K562 (cell line): Measurements from ENCODE around the gene AMBP. TPM values are rescaled to one million over a fixed set of nuclear protein-coding genes. Genes with fewer than 3 reads are reported as not detected.

ENCODE experiments used
- ATAC-seq: fragments of 200-7000 bp; cut with Tn5 transposase; 3 replicates; pipeline ENCODE4 v1.9.1; 2020; ENCODE audit warnings: moderate library complexity
- BruUV-seq: library from RNA; stranded (reverse); fragments of 400-500 nt; replicated peaks from 2 replicates; lab custom pipeline; 2021; lab: Mats Ljungman, UMichigan
- CTCF ChIA-PET: fragments of 300-600 bp; formaldehyde crosslinking; extraction: SDS; loops from one replicate; lab custom pipeline; 2021; ENCODE audit warnings: low intra/inter-chr PET ratio; lab: Yijun Ruan, JAX
- POLR2A ChIA-PET: fragments of 300-600, 350-650 bp; sonication (Branson Sonifier 250); formaldehyde crosslinking; extraction: SDS; loops from one replicate; lab custom pipeline; 2021; ENCODE audit warnings: antibody characterized with exemption, inconsistent platforms; lab: Yijun Ruan, JAX
- DNase-seq, 4 experiments: peaks; one replicate each; pipeline versions ENCODE4 v3.0.0 to v3.0.0-alpha.2; 2011 to 2018; ENCODE audit warnings: low spot score in 3 of 4, mixed read lengths in 3 of 4; ENCODE audit errors: extremely low read depth in 1 of 4
- FAIRE-seq: peaks from 2 replicates; lab custom pipeline; 2011; peaks lifted over from hg19 to GRCh38; lab: Jason Lieb, UNC
- H2AFZ ChIP-seq: 2 replicates; pipeline ENCODE4 v1.6.0; 2011; ENCODE audit warnings: low read depth, low read length, control low read depth, inconsistent platforms
- H3K27ac ChIP-seq: fragments of 200-600 bp; 3 replicates; pipeline ENCODE4 v1.8.0; 2011; ENCODE audit warnings: low read depth, mild to moderate bottlenecking, control low read depth, inconsistent platforms, low read length, moderate library complexity, mixed read lengths; ENCODE audit errors: extremely low read depth
- H3K27me3 ChIP-seq, 2 experiments: fragments of 300-600 bp in 1 of 2; 2 replicates in 1 of 2; 3 replicates in 1 of 2; pipeline versions ENCODE4 v1.6.0 to v1.8.0; 2011; ENCODE audit warnings: inconsistent platforms in 2 of 2, low read length in 2 of 2, mild to moderate bottlenecking in 1 of 2, mixed read lengths in 1 of 2, moderate library complexity in 1 of 2; ENCODE audit not compliant: control insufficient read depth in 2 of 2, insufficient read depth in 2 of 2
- H3K36me3 ChIP-seq: fragments of 300-600 bp; 3 replicates; pipeline ENCODE4 v1.8.0; 2011; ENCODE audit warnings: mild to moderate bottlenecking, low read length, inconsistent platforms; ENCODE audit not compliant: control insufficient read depth, insufficient read depth
- H3K4me1 ChIP-seq, 2 experiments: fragments of 200-600 bp in 1 of 2; replicated peaks in 1 of 2; 2 replicates in 1 of 2; 3 replicates in 1 of 2; pipeline versions ENCODE4 v1.5.1 to v1.8.0; 2011; ENCODE audit warnings: inconsistent platforms in 2 of 2, low read length in 2 of 2, mild to moderate bottlenecking in 1 of 2, mixed read lengths in 1 of 2, moderate library complexity in 1 of 2; ENCODE audit not compliant: control insufficient read depth in 2 of 2, insufficient read depth in 2 of 2
- H3K4me2 ChIP-seq: 2 replicates; pipeline ENCODE4 v1.6.1; 2011; ENCODE audit warnings: low read length, control low read depth, inconsistent platforms, mixed read lengths; ENCODE audit not compliant: insufficient read depth
- H3K4me3 ChIP-seq: fragments of 200-600 bp; sonication (generic), shearing (Covaris generic); 2 replicates; pipeline ENCODE4 v1.5.1; 2016; ENCODE audit warnings: control low read depth, inconsistent platforms
- H3K79me2 ChIP-seq: fragments of 200-600 bp; 3 replicates; pipeline ENCODE4 v1.8.0; 2011; ENCODE audit warnings: low read length, inconsistent platforms; ENCODE audit not compliant: control insufficient read depth, insufficient read depth
- H3K9ac ChIP-seq, 2 experiments: 2 replicates each; pipeline versions ENCODE4 v1.6.0 to v1.6.1; 2011; ENCODE audit warnings: low read depth in 2 of 2, low read length in 2 of 2, control low read depth in 1 of 2, inconsistent platforms in 1 of 2, mild to moderate bottlenecking in 1 of 2, mixed read lengths in 1 of 2; ENCODE audit not compliant: insufficient read depth in 1 of 2
- H3K9me1 ChIP-seq: one replicate; pipeline ENCODE4 v1.6.0; 2011; ENCODE audit warnings: inconsistent platforms, mild to moderate bottlenecking, low read length, moderate library complexity; ENCODE audit not compliant: control insufficient read depth, insufficient read depth
- H3K9me3 ChIP-seq: replicated peaks from 2 replicates; pipeline ENCODE4 v1.5.1; 2011; ENCODE audit warnings: low read depth, low read length, inconsistent platforms; ENCODE audit not compliant: control insufficient read depth, insufficient read depth
- H4K20me1 ChIP-seq: replicated peaks from 2 replicates; pipeline ENCODE4 v1.6.1; 2011; ENCODE audit warnings: low read length, inconsistent platforms, mixed read lengths; ENCODE audit not compliant: control insufficient read depth, insufficient read depth
- TAL1 ChIP-seq: fragments of 450-650 bp; IDR thresholded peaks from 2 replicates; pipeline ENCODE4 v1.6.1; 2016; ENCODE audit warnings: mild to moderate bottlenecking
- WGBS: fragments of 100-300 bp; shearing (Covaris generic); methylation state at CpG from one replicate; pipeline ENCODE4 v1.1.6; 2016; ENCODE audit warnings: low coverage, mixed read lengths; ENCODE audit not compliant: insufficient coverage; ENCODE audit errors: missing lambda C conversion rate; 5-methylcytosine and 5-hydroxymethylcytosine counted together
- in situ Hi-C: fragments of 300-500 bp; cut with MboI; formaldehyde crosslinking; loops from 4 replicates; pipeline ENCODE4 v1.15.0; 2018; ENCODE audit warnings: inconsistent platforms, mixed read lengths
- intact Hi-C: fragments of 100-400 bp; cut with micrococcal nuclease; formaldehyde crosslinking; loops from 2 replicates; pipeline ENCODE4 v1.14.2; 2022
- polyA plus RNA-seq, 8 experiments: library from polyadenylated mRNA; depleted of rRNA in 4 of 8; stranded (reverse) in 5 of 8; unstranded in 3 of 8; fragments of >200 nt; fragmentation: Nextera tagmentation in 2 of 8; fragmentation: Illumina TruSeq in 1 of 8; extraction: Ambion mirVana in 2 of 8; extraction: Trizol in 1 of 8; gene quantifications; 2 replicates each; pipeline versions ENCODE4 v1.2.1 to v1.2.3, GENCODE V29; 2011 to 2014; ENCODE audit warnings: inconsistent platforms in 1 of 8, missing spikeins in 1 of 8
- total RNA-seq, 7 experiments: library from RNA; depleted of rRNA in 6 of 7; stranded (reverse); fragments of >200 nt in 6 of 7; fragmentation: Illumina TruSeq in 2 of 7; extraction: Trizol in 2 of 7; gene quantifications; 2 replicates each; pipeline versions ENCODE4 v1.2.1 to v1.2.3, GENCODE V29; 2011 to 2021; ENCODE audit warnings: low replicate concordance in 1 of 7
- TF ChIP-seq, protein P1 (sequence below): fragments of 450-650 bp; IDR thresholded peaks from 2 replicates; pipeline ENCODE4 v1.6.1; 2018; ENCODE audit warnings: mild to moderate bottlenecking, low read depth; ENCODE audit not compliant: partially characterized antibody
- TF ChIP-seq, protein P2 (sequence below), 2 experiments: fragments of 450-650 bp; IDR thresholded peaks; 2 replicates each; pipeline ENCODE4 v1.6.1; 2016; ENCODE audit warnings: mild to moderate bottlenecking in 2 of 2, borderline replicate concordance in 1 of 2, low read depth in 1 of 2, moderate library complexity in 1 of 2

AMBP gene
- total and polyA plus RNA-seq, 9 of the 15 experiments (the other 6 are each of a cell fraction or from before 2014, with no cell fraction given), result 1.3 TPM; not detected in 8

DNA sequence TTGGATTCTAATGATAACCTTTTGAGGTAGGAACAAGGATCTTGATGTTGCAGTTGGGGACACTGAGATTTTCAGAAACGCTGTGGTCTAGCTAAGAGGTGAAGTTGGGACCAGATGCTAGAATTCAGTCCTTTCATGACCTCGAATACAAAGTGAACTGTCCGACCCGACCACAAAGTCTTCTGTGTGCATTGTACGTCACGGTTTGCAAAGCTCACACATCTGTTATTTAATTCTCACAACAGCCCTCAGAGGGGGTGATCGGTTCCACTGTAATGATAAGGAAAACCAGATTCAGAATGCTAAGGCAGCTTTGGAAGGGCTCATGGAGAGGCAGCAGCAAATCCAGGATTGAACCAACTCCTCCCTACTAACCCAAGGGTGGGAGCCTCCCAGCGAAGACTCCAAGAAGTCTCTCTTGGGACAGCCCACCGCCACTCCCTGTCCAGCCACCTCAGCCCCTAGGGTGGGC lies 37.6 kb upstream of the AMBP start:
- Histone ChIP-seq H3K36me3 (no peaks in the 10 kb centered on the region), H3K27me3 (peaks cover 14 to 47% of the 10 kb centered on the region in 2 experiments; a peak in 3 of 5 replicates), H3K4me3 (no peak overlapping the region), H3K27ac (no peak overlapping the region)
- POLR2A ChIA-PET, result interaction anchor here (0.6 to 0.9 kb wide), 3 partner anchors 26 to 46 kb away, joined by 3 to 4 read pairs (median 4); no protein-coding TSS in a partner anchor
- in situ Hi-C loops, result no loop called here
- no peak for TF ChIP-seq TAL1
- TF ChIP-seq, protein P1, sequence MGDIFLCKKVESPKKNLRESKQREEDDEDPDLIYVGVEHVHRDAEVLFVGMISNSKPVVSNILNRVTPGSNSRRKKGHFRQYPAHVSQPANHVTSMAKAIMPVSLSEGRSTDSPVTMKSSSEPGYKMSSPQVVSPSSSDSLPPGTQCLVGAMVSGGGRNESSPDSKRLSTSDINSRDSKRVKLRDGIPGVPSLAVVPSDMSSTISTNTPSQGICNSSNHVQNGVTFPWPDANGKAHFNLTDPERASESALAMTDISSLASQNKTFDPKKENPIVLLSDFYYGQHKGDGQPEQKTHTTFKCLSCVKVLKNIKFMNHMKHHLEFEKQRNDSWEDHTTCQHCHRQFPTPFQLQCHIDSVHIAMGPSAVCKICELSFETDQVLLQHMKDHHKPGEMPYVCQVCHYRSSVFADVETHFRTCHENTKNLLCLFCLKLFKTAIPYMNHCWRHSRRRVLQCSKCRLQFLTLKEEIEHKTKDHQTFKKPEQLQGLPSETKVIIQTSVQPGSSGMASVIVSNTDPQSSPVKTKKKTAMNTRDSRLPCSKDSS, result no peak
- TF ChIP-seq, all 486 proteins: peak for 0
- DNase-seq (no peak), FAIRE-seq (no peak), ATAC-seq (no peak)
- no TSS peak for BruUV-seq
- Histone ChIP-seq H3K4me1 (no peaks in the 10 kb centered on the region), H2AFZ (no peak overlapping the region), H4K20me1 (no peaks in the 10 kb centered on the region), H3K9ac (no peak overlapping the region), H3K9me3 (no peaks in the 10 kb centered on the region), H3K79me2 (no peaks in the 10 kb centered on the region), H3K9me1 (no peaks in the 10 kb centered on the region), H3K4me2 (no peak overlapping the region)
- CTCF ChIA-PET, result no interaction called here
- intact Hi-C loops, result no loop called here
- under 1% methylated on average over 9 of the region's 9 CpGs for WGBS

DNA sequence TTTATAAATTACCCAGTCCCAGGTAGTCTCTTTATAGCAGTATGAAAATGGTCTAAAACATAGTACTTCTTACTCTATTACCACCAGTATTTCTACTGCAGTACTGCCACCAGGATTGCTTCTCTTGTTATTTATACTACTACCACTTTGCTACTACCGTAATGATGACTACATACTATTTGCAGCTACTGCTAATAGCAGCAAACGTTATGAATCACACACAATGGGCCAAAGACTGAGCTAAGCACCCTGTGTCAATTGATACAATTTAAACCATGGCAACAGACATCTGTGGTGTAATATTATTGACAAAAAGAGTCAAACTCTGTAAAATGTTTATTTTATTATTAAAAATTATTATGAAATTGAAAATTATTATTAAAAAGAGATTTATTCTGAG lies 36.3 kb upstream of the AMBP start:
- in situ Hi-C loops, result no loop called here
- no peak overlapping the region for H3K9ac ChIP-seq
- 0% methylated on average over 2 of the region's 2 CpGs for WGBS
- H3K4me3 ChIP-seq, result no peak overlapping the region
- peaks cover 14 to 49% of the 10 kb centered on the region in 2 experiments; a peak in 3 of 5 replicates for H3K27me3 ChIP-seq
- no peaks in the 10 kb centered on the region for H3K79me2 ChIP-seq
- no peaks in the 10 kb centered on the region for H3K4me1 ChIP-seq
- H3K36me3 ChIP-seq, result no peaks in the 10 kb centered on the region
- no peaks in the 10 kb centered on the region for H3K9me3 ChIP-seq
- CTCF ChIA-PET, result no interaction called here
- no peaks in the 10 kb centered on the region for H4K20me1 ChIP-seq
- FAIRE-seq (no peak), ATAC-seq (no peak), DNase-seq (no peak)
- intact Hi-C loops, result no loop called here
- H3K9me1 ChIP-seq, result no peaks in the 10 kb centered on the region
- H3K4me2 ChIP-seq, result no peak overlapping the region
- POLR2A ChIA-PET, result interaction anchor here (0.6 kb wide), 1 partner anchor 163 kb away, joined by 3 read pairs; no protein-coding TSS in a partner anchor
- H2AFZ ChIP-seq, result no peak overlapping the region
- no peak overlapping the region for H3K27ac ChIP-seq
- no TSS peak for BruUV-seq
- TF ChIP-seq, protein P2, sequence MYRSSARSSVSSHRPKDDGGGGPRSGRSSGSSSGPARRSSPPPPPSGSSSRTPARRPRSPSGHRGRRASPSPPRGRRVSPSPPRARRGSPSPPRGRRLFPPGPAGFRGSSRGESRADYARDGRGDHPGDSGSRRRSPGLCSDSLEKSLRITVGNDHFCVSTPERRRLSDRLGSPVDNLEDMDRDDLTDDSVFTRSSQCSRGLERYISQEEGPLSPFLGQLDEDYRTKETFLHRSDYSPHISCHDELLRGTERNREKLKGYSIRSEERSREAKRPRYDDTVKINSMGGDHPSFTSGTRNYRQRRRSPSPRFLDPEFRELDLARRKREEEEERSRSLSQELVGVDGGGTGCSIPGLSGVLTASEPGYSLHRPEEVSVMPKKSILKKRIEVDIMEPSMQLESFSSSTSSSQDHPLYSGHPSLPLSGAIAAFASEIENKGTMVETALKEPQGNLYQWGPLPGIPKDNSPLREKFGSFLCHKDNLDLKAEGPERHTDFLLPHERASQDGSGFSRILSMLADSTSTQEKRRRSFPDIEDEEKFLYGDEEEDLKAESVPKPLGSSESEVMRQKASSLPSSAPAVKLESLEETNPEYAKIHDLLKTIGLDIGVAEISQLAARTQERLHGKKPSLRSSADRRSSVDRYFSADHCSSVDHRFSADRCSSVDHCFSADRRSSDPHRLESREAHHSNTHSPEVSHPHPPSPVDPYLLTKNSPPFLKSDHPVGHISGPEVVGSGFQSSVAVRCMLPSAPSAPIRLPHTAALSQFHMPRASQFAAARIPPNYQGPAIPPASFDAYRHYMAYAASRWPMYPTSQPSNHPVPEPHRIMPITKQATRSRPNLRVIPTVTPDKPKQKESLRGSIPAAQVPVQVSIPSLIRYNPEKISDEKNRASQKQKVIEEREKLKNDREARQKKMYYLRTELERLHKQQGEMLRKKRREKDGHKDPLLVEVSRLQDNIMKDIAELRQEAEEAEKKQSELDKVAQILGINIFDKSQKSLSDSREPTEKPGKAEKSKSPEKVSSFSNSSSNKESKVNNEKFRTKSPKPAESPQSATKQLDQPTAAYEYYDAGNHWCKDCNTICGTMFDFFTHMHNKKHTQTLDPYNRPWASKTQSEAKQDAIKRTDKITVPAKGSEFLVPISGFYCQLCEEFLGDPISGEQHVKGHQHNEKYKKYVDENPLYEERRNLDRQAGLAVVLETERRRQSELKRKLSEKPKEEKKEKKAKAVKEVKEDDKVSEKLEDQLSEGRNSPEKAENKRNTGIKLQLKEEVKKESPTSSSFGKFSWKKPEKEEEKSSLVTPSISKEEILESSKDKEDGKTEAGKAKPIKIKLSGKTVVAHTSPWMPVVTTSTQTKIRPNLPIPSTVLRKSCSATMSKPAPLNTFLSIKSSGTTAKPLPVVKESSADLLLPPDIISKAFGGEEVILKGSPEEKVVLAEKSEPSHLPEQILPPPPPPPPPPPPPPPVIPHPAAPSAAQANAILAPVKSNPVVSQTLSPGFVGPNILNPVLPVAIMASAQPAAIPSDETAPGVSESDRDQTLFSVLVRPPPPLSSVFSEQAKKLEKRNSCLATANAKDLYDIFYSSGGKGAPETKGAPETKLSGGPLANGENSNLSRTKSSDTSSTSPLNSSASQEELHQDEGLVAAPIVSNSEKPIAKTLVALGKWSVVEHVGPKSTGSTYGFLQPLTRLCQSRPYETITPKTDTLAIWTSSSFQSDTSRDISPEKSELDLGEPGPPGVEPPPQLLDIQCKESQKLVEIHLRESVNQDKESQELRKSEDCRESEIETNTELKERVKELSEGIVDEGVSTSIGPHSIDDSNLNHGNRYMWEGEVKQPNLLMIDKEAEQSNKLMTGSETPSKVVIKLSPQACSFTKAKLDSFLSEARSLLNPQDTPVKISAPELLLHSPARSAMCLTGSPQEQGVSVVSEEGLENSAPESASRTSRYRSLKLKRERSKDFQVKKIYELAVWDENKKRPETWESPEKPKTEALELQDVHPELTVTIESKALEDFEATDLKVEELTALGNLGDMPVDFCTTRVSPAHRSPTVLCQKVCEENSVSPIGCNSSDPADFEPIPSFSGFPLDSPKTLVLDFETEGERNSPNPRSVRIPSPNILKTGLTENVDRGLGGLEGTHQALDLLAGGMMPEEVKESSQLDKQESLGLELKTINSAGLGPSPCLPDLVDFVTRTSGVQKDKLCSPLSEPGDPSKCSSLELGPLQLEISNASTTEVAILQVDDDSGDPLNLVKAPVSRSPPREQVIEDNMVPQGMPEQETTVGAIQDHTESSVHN (IDR thresholded peaks at IDR 0.05; ENCODE audit: borderline replicate concordance in 1 of 2, low read depth in 1 of 2), result no peak
